DOHH2 (cell line): ENCODE data around the gene ERG28.

Experiments used
- CTCF ChIP-seq: fragments of 200-600 bp; sonication (generic); IDR thresholded peaks from one replicate; pipeline ENCODE4 v1.5.1; 2014; ENCODE audit warnings: antibody characterized with exemption, mild to moderate bottlenecking, low read depth, low read length; ENCODE audit not compliant: poor library complexity, severe bottlenecking
- EZH2phosphoT487 ChIP-seq: fragments of 200-600 bp; sonication (generic); IDR thresholded peaks from 2 replicates; pipeline ENCODE4 v1.6.1; 2017; ENCODE audit warnings: borderline replicate concordance, mild to moderate bottlenecking, antibody characterized with exemption, low read length, moderate library complexity, mixed read lengths

DNA sequence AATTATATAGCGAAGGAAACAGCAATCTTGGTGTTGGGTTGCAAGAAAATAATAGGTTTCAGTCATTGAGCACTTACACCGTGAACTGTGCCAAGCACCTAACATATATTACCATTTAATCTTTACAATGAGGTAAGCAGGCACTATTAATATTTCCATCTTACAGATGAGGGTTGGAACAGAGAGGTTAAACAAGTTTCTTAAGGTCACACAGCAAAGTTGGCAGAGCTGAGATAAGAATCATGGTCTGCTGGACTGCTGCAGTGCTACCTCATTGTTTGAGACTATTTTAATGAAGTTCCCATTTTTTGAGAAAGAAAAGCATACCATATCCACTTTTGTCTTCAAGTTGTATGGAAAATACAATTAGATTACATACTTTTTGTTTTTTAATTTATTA is 1.7 kb downstream of the ERG28 start:
- TF ChIP-seq CTCF: no peak
- TF ChIP-seq EZH2phosphoT487: no peak
